Dermis microvascular lymphatic vessel endothelial cell (primary cell): ENCODE results near the gene ZNF563. TPM values are rescaled to one million over a fixed set of nuclear protein-coding genes. Genes with fewer than 3 reads are reported as not detected.
A peak's percentile ranks its signal among the peaks of the same experiment; 100 is the strongest.

ENCODE experiments used
- DNase-seq, 2 donors: peaks; one replicate each; pipeline versions ENCODE4 v3.0.0 to v3.0.0-alpha.2; 2010; ENCODE audit warnings: low read depth in 2 of 2
- total RNA-seq: library from RNA; depleted of rRNA; stranded (reverse); fragments of >200 nt; gene quantifications from 2 replicates; pipeline ENCODE4 v1.2.1, GENCODE V29; 2014

ZNF563 gene
- total RNA-seq, 1 donor from 2014 or later: 1.9 TPM

GRCh38 chr19:12294249-12295158, 38.9 kb downstream of the ZNF563 start, which contains the start of gene ZNF44:
TSS of gene ZNF44 (minus strand) at chr19:12294883. CDS start at chr19:12294694, 189 bp downstream.
- DNase-seq: peak; percentile 91 to 96

GRCh38 chr19:12293777-12294248, 39.6 kb downstream of the ZNF563 start:
- peak in 1 of 2 donors; percentile 52 for DNase-seq

- DNase-seq: no peak
Measured at GRCh38 chr19:12289790-12290065, 43.7 kb downstream of the ZNF563 start.

- DNase-seq: no peak
Measured at GRCh38 chr19:12287958-12288500, 45.4 kb downstream of the ZNF563 start.

GRCh38 chr19:12284631-12285030, 48.8 kb downstream of the ZNF563 start:
- DNase-seq: no peak

- DNase-seq: no peak
Measured at GRCh38 chr19:12284226-12284625, 49.2 kb downstream of the ZNF563 start.

- DNase-seq: peak in 1 of 2 donors; percentile 30
Measured at GRCh38 chr19:12278713-12279112, 54.7 kb downstream of the ZNF563 start.

GRCh38 chr19:12272980-12273901, 60.2 kb downstream of the ZNF563 start:
- DNase-seq: no peak

- no peak for DNase-seq
Measured at GRCh38 chr19:12272386-12272785, 61.0 kb downstream of the ZNF563 start.

- DNase-seq: no peak
Measured at GRCh38 chr19:12270854-12271253, 62.6 kb downstream of the ZNF563 start.

Other genes with a start within 250 kb of the ZNF563 start
- gene ZNF20, start 193.3 kb downstream of the ZNF563 start, total RNA-seq: 2.4 and 2.8 TPM in 2 replicates
- gene ZNF625, start 176.9 kb downstream of the ZNF563 start, total RNA-seq: 8.3 and 9.2 TPM in 2 replicates
- gene ZNF136, start 170.5 kb downstream of the ZNF563 start, total RNA-seq: 3.7 and 5.1 TPM in 2 replicates
- 3.9 and 4.8 TPM in 2 replicates for gene ZNF44, start 38.8 kb downstream of the ZNF563 start, total RNA-seq
- gene ZNF442, start 32.0 kb upstream of the ZNF563 start, total RNA-seq: 1.3 and 1.4 TPM in 2 replicates
- gene ZNF799, start 67.6 kb upstream of the ZNF563 start, total RNA-seq: 4.6 and 6.6 TPM in 2 replicates
- gene ZNF443, start 107.4 kb upstream of the ZNF563 start, total RNA-seq: 4.5 and 6.7 TPM in 2 replicates
- 3.1 and 3.5 TPM in 2 replicates for gene ZNF709, start 151.2 kb upstream of the ZNF563 start, total RNA-seq
- 6.5 and 8.6 TPM in 2 replicates for gene ZNF564, start 217.8 kb upstream of the ZNF563 start, total RNA-seq